GM19438 (cell line): ENCODE data around the gene LSM14B.
A peak's percentile ranks its signal among the peaks of the same experiment; 100 is the strongest.
"Not testable (repeated sequence)": the region's sequence is repeated elsewhere in the genome, so short reads cannot be mapped to it uniquely, and the experiment has no call there.

Experiments
- ATAC-seq: cut with Tn5 transposase; IDR thresholded peaks from one replicate; pipeline ENCODE4 v1.9.1; 2021; ENCODE audit warnings: low read depth; ENCODE audit not compliant: unreplicated experiment

LSM14B gene

GRCh38 chr20:62121776-62122653 lies at the start of gene LSM14B:
LSM14B (plus strand) TSS chr20:62122475; CDS start chr20:62122667, 192 bp downstream.
- peak; percentile 71 for ATAC-seq

GRCh38 chr20:62073323-62073722 lies 49.0 kb upstream of the LSM14B start:
- ATAC-seq, result no peak

GRCh38 chr20:62079166-62079565 lies 43.1 kb upstream of the LSM14B start:
- no peak for ATAC-seq

GRCh38 chr20:62080249-62080990 lies 41.9 kb upstream of the LSM14B start:
- ATAC-seq, result no peak

- no peak for ATAC-seq
Observed at GRCh38 chr20:62083312-62083711, 39.0 kb upstream of the LSM14B start.

GRCh38 chr20:62084224-62084623 lies 38.1 kb upstream of the LSM14B start:
- not testable (repeated sequence) for ATAC-seq

GRCh38 chr20:62085206-62085605 lies 37.1 kb upstream of the LSM14B start:
- no peak for ATAC-seq

GRCh38 chr20:62087227-62087626 lies 35.0 kb upstream of the LSM14B start:
- no peak for ATAC-seq

- no peak for ATAC-seq
Observed at GRCh38 chr20:62087632-62088031, 34.6 kb upstream of the LSM14B start.

GRCh38 chr20:62088258-62089127 lies 33.8 kb upstream of the LSM14B start:
- no peak for ATAC-seq

- no peak for ATAC-seq
Observed at GRCh38 chr20:62089393-62089792, 32.9 kb upstream of the LSM14B start.

- ATAC-seq, result no peak
Observed at GRCh38 chr20:62096421-62097380, 25.6 kb upstream of the LSM14B start.

GRCh38 chr20:62097881-62098407 lies 24.3 kb upstream of the LSM14B start:
- no peak for ATAC-seq

- no peak for ATAC-seq
Observed at GRCh38 chr20:62101078-62101477, 21.2 kb upstream of the LSM14B start.

- no peak for ATAC-seq
Observed at GRCh38 chr20:62103508-62104233, 18.6 kb upstream of the LSM14B start.

- ATAC-seq, result no peak
Observed at GRCh38 chr20:62104234-62104789, 18.0 kb upstream of the LSM14B start.

GRCh38 chr20:62104791-62105345 lies 17.4 kb upstream of the LSM14B start:
- ATAC-seq, result no peak

- ATAC-seq, result no peak
Observed at GRCh38 chr20:62105592-62105991, 16.7 kb upstream of the LSM14B start.
